C4-2B (cell line): ENCODE data around the gene FAM131C.

Experiments used
- ZFX ChIP-seq: fragments of 450-650 bp; IDR thresholded peaks from 2 replicates; pipeline ENCODE4 v1.6.1; 2017
- TF ChIP-seq, protein P1 (sequence below): fragments of 450-650 bp; conservative IDR thresholded peaks from 2 replicates; pipeline ENCODE4 v1.5.1; 2017; ENCODE audit warnings: mild to moderate bottlenecking

GRCh38 chr1:16099412-16099811 lies 26.0 kb upstream of the FAM131C start:
- TF ChIP-seq, protein P1, sequence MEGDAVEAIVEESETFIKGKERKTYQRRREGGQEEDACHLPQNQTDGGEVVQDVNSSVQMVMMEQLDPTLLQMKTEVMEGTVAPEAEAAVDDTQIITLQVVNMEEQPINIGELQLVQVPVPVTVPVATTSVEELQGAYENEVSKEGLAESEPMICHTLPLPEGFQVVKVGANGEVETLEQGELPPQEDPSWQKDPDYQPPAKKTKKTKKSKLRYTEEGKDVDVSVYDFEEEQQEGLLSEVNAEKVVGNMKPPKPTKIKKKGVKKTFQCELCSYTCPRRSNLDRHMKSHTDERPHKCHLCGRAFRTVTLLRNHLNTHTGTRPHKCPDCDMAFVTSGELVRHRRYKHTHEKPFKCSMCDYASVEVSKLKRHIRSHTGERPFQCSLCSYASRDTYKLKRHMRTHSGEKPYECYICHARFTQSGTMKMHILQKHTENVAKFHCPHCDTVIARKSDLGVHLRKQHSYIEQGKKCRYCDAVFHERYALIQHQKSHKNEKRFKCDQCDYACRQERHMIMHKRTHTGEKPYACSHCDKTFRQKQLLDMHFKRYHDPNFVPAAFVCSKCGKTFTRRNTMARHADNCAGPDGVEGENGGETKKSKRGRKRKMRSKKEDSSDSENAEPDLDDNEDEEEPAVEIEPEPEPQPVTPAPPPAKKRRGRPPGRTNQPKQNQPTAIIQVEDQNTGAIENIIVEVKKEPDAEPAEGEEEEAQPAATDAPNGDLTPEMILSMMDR = no peak
- no peak for TF ChIP-seq ZFX
